Measurements from ENCODE around the gene SIGLEC15.

- TF ChIP-seq CHD1 (IDR thresholded peaks at IDR 0.05; ENCODE audit: low read depth, low read length) (no peak), STAT1 (conservative IDR thresholded peaks at IDR 0.05) (no peak)
Observed at GRCh38 chr18:45871431-45872084, 46.1 kb downstream of the SIGLEC15 start.

Data from GM12878 (cell line).